ENCODE results near the gene DNAJC6. TPM values are rescaled to one million over a fixed set of nuclear protein-coding genes. Genes with fewer than 3 reads are reported as not detected.
A peak's percentile ranks its signal among the peaks of the same experiment; 100 is the strongest.
"Not testable (repeated sequence)": the region's sequence is repeated elsewhere in the genome, so short reads cannot be mapped to it uniquely, and the experiment has no call there.

The DNAJC6 gene
- total RNA-seq, 1 experiment from 2014 or later: 18.6 TPM

- not testable (repeated sequence) for DNase-seq (ENCODE audit: extremely low read depth, low read depth)
Observed at GRCh38 chr1:65291818-65292217, 17.5 kb upstream of the DNAJC6 start.

- no peak for DNase-seq (ENCODE audit: extremely low read depth, low read depth)
Observed at GRCh38 chr1:65292861-65293593, 16.3 kb upstream of the DNAJC6 start.

GRCh38 chr1:65297706-65298105 is 11.6 kb upstream of the DNAJC6 start:
- no peak for DNase-seq (ENCODE audit: extremely low read depth, low read depth)

- DNase-seq (ENCODE audit: extremely low read depth, low read depth): no peak
Observed at GRCh38 chr1:65299328-65299727, 10.0 kb upstream of the DNAJC6 start.

- DNase-seq (ENCODE audit: extremely low read depth, low read depth): no peak
Observed at GRCh38 chr1:65308781-65309303, 501 bp upstream of the DNAJC6 start.

- DNase-seq (ENCODE audit: extremely low read depth, low read depth): no peak
Observed at GRCh38 chr1:65310078-65310587, 790 bp downstream of the DNAJC6 start.

- DNase-seq (ENCODE audit: extremely low read depth, low read depth): no peak
Observed at GRCh38 chr1:65311760-65312159, 2.4 kb downstream of the DNAJC6 start.

- no peak for DNase-seq (ENCODE audit: extremely low read depth, low read depth)
Observed at GRCh38 chr1:65316233-65316632, 6.9 kb downstream of the DNAJC6 start.

GRCh38 chr1:65317866-65318653 is 8.7 kb downstream of the DNAJC6 start:
- no peak for DNase-seq (ENCODE audit: extremely low read depth, low read depth)

- no peak for DNase-seq (ENCODE audit: extremely low read depth, low read depth)
Observed at GRCh38 chr1:65319141-65319540, 9.8 kb downstream of the DNAJC6 start.

GRCh38 chr1:65319754-65320153 is 10.4 kb downstream of the DNAJC6 start:
- DNase-seq (ENCODE audit: extremely low read depth, low read depth): no peak

- DNase-seq (ENCODE audit: extremely low read depth, low read depth): no peak
Observed at GRCh38 chr1:65321879-65322278, 12.5 kb downstream of the DNAJC6 start.

GRCh38 chr1:65323246-65323645 is 13.9 kb downstream of the DNAJC6 start:
- DNase-seq (ENCODE audit: extremely low read depth, low read depth): no peak

GRCh38 chr1:65330021-65330420 is 20.7 kb downstream of the DNAJC6 start:
- DNase-seq (ENCODE audit: extremely low read depth, low read depth): no peak

GRCh38 chr1:65330822-65331221 is 21.5 kb downstream of the DNAJC6 start:
- no peak for DNase-seq (ENCODE audit: extremely low read depth, low read depth)

GRCh38 chr1:65332821-65333220 is 23.5 kb downstream of the DNAJC6 start:
- no peak for DNase-seq (ENCODE audit: extremely low read depth, low read depth)

- no peak for DNase-seq (ENCODE audit: extremely low read depth, low read depth)
Observed at GRCh38 chr1:65334081-65334480, 24.7 kb downstream of the DNAJC6 start.

GRCh38 chr1:65339866-65340468 is 30.6 kb downstream of the DNAJC6 start:
- no peak for DNase-seq (ENCODE audit: extremely low read depth, low read depth)

- no peak for DNase-seq (ENCODE audit: extremely low read depth, low read depth)
Observed at GRCh38 chr1:65341381-65341780, 32.0 kb downstream of the DNAJC6 start.

GRCh38 chr1:65343286-65343685 is 33.9 kb downstream of the DNAJC6 start:
- peak; percentile 50 for DNase-seq (ENCODE audit: extremely low read depth, low read depth)

- DNase-seq (ENCODE audit: extremely low read depth, low read depth): no peak
Observed at GRCh38 chr1:65344171-65344814, 35.0 kb downstream of the DNAJC6 start.
